Esophagus squamous epithelium (tissue), 5 donors: ENCODE results near the gene NMNAT2. TPM values are rescaled to one million over a fixed set of nuclear protein-coding genes. Genes with fewer than 3 reads are reported as not detected.

Experiments used
- DNase-seq: peaks from one replicate; lab custom pipeline; 2025; lab: John Stamatoyannopoulos, UW
- H3K27ac ChIP-seq, 4 donors: fragments of 200-600 bp; sonication (generic); one replicate each; pipeline ENCODE4 v1.5.1; 2016 to 2019; ENCODE audit warnings: mild to moderate bottlenecking in 1 of 4
- H3K27me3 ChIP-seq, 4 donors: fragments of 200-600 bp; sonication (generic); 1 replicate in 3 of 4; 2 replicates in 1 of 4; pipeline versions ENCODE4 v1.5.1 to v1.6.0; 2017 to 2021; ENCODE audit warnings: antibody characterized with exemption in 1 of 4
- H3K36me3 ChIP-seq, 3 donors: fragments of 200-600 bp; sonication (generic); one replicate each; pipeline ENCODE4 v1.5.1; 2016 to 2019
- H3K4me1 ChIP-seq, 3 donors: fragments of 200-600 bp; sonication (generic); one replicate each; pipeline ENCODE4 v1.5.1; 2017 to 2019
- H3K4me3 ChIP-seq, 4 donors: fragments of 200-600 bp; sonication (generic); 1 replicate in 3 of 4; 2 replicates in 1 of 4; pipeline ENCODE4 v1.5.1; 2016 to 2019; ENCODE audit warnings: mild to moderate bottlenecking in 2 of 4, moderate library complexity in 1 of 4
- H3K9me3 ChIP-seq, 3 donors: fragments of 200-600 bp; sonication (generic); one replicate each; pipeline ENCODE4 v1.5.1; 2016 to 2019
- POLR2A ChIP-seq, 4 donors: fragments of 450-650 bp; IDR thresholded peaks; one replicate each; pipeline ENCODE4 v1.6.1; 2017; ENCODE audit warnings: antibody characterized with exemption in 4 of 4, mild to moderate bottlenecking in 4 of 4, moderate library complexity in 3 of 4
- WGBS, 2 donors: methylation state at CpG; one replicate each; pipeline ENCODE4 v1.1.5; 2018; 5-methylcytosine and 5-hydroxymethylcytosine counted together
- intact Hi-C: fragments of 100-400 bp; cut with DNase I; formaldehyde crosslinking; loops from one replicate; pipeline ENCODE4 v1.15.0; 2022
- total RNA-seq, 4 donors: library from RNA; depleted of rRNA; stranded (reverse); fragments of >200 nt; gene quantifications; one replicate each; pipeline ENCODE4 v1.1.0, GENCODE V29; 2016
- TF ChIP-seq, protein P1 (sequence below), 6 experiments: fragments of 450-650 bp in 4 of 6; fragments of 200-600 bp in 2 of 6; sonication (generic) in 2 of 6; IDR thresholded peaks; one replicate each; pipeline ENCODE4 v1.5.1; 2016 to 2019; ENCODE audit warnings: antibody characterized with exemption in 6 of 6, mild to moderate bottlenecking in 4 of 6, moderate library complexity in 4 of 6
- donor health status: DM: yes; HTN: yes; CAD: no.

The NMNAT2 gene
- total RNA-seq, 4 donors from 2014 or later = 0.18 to 1.1 (median 0.26) TPM; not detected in 1

DNA sequence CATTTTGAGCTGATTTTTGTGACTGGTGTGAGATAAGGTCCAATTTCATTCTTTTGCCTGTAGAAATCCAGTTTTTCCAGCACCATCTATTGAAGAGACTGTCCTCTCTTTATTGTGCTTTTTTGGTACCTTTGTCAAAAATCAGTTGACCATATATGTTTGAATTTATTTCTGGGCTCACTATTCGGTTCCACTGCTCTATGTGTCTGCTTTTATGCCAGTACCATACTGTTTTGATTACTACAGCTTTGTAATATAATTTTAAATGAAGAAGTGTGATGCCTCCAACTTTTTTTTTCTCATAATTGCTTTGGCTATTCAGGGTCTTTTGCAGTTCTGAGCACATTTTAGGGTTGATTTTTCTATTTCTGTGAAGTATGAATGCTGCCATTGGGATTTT, 163.1 kb downstream of the NMNAT2 start:
- 75% methylated on average over 1 of the region's 1 CpG for WGBS, 2 donors
- H3K9me3 ChIP-seq = peaks cover 0 to 10% (median 5%) of the 10 kb centered on the region in 3 donors
- TF ChIP-seq, protein P1, sequence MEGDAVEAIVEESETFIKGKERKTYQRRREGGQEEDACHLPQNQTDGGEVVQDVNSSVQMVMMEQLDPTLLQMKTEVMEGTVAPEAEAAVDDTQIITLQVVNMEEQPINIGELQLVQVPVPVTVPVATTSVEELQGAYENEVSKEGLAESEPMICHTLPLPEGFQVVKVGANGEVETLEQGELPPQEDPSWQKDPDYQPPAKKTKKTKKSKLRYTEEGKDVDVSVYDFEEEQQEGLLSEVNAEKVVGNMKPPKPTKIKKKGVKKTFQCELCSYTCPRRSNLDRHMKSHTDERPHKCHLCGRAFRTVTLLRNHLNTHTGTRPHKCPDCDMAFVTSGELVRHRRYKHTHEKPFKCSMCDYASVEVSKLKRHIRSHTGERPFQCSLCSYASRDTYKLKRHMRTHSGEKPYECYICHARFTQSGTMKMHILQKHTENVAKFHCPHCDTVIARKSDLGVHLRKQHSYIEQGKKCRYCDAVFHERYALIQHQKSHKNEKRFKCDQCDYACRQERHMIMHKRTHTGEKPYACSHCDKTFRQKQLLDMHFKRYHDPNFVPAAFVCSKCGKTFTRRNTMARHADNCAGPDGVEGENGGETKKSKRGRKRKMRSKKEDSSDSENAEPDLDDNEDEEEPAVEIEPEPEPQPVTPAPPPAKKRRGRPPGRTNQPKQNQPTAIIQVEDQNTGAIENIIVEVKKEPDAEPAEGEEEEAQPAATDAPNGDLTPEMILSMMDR (IDR thresholded peaks at IDR 0.05) = no peak
- TF ChIP-seq POLR2A (IDR thresholded peaks at IDR 0.05) = no peak
- no peaks in the 10 kb centered on the region for H3K36me3 ChIP-seq
- no peak overlapping the region for H3K4me3 ChIP-seq
- intact Hi-C loops = no loop called here
- no peak overlapping the region for H3K27ac ChIP-seq
- no peak for DNase-seq
- no peaks in the 10 kb centered on the region for H3K4me1 ChIP-seq
- peaks cover 0 to 13% (median 0%) of the 10 kb centered on the region in 4 donors for H3K27me3 ChIP-seq

DNA sequence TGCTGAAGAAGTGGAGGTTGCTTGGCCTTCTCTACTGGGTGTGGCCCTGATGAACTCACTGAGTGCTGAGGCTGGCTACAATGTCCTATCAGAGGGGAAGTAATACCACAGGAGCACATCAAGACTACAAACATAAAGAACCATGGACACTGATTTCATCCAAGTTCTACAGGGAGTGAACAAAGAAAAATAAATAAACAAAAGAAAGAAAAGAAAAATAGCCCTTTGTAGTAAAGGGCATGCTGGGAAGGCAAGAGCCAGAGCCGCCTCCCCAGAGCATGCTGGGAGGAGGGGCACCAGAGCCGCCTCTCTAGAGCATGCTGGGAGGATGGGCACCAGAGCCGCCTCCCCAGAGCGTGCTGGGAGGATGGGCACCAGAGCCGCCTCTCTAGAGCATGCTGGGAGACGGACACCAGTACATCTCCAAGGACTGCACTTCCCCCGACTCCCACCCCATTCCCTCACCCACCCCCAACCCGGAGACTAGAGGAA, 166.2 kb downstream of the NMNAT2 start:
- Histone ChIP-seq H3K4me3 (no peak overlapping the region), H3K9me3 (peaks cover 0 to 10% (median 5%) of the 10 kb centered on the region in 3 donors), H3K27ac (no peak overlapping the region), H3K36me3 (no peaks in the 10 kb centered on the region), H3K27me3 (peaks cover 0 to 3% (median 0%) of the 10 kb centered on the region in 4 donors), H3K4me1 (no peaks in the 10 kb centered on the region)
- WGBS, 2 donors = 89% methylated on average over 4 to 7 of the region's 8 CpGs
- TF ChIP-seq, protein P1 (IDR thresholded peaks at IDR 0.05) = no peak
- TF ChIP-seq POLR2A (IDR thresholded peaks at IDR 0.05) = no peak
- intact Hi-C loops = no loop called here
- no peak for DNase-seq

DNA sequence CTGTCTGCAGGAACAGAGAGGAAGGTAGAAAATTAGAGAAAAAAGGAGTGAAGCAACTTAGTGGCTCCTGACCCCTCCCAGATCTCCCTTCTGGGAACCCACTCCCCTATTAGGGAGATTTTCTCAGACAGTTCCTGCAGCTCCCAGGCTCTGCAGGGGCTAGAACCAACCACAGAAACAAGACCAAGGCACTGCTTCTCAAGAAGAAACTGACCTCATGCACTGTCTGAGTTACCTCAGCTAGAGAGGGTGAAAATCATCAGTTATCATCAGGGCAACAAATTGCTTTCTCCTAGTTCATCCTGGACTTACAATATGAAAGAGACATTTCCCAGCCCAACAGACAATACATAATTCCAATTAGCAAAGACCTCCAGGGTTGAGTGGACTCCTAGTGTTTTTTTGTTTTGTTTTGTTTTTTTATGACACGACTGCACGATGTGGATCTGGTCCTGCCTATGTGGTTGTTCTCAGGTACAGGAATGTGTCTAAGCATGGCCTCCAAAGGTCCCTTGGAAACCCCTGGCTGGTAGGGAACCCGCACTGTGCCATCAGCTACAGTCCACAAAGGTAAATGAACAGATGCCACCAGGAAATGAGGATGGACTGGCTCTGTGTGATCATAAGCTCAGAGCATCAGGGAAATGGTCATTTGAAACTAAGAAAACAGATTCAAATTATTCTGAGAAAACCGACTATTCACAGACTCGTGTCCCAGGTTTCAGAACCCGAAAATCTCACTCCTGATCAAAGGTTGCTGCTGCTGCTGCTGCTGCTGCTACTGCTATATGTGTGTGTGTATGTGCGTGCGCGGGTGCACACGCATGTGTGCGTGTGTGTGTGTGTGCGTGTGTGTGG, 166.8 kb downstream of the NMNAT2 start:
- no peak for DNase-seq
- H3K27me3 ChIP-seq = peaks cover 0 to 3% (median 0%) of the 10 kb centered on the region in 4 donors
- WGBS, 2 donors = 85 to 86% methylated on average over 12 of the region's 12 CpGs

DNA sequence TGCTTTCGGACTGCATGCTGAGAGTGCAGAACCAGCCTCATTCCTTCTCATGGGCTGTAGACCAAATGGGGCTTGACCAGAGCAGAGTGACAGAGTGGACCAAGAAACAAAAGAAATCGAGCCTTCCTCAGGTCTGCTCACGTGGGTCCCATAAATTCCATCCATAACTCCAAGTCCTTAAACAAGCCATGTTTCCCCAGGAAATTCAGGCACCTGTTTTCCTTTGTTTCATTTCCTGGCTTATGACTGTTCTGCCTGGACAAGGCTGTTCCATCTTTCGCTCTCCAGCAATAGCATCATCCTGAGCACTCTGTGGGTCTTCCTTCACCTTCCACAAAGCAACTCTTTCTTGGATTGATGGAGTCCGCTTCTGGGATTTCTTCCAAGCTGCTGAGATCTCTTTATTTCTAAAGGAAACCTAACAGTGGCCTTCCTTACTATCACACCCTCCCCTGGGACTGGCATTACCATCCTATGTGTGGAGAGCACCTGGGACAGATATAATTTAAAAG, 168.2 kb downstream of the NMNAT2 start:
- H3K27me3 ChIP-seq = peaks cover 0 to 3% (median 0%) of the 10 kb centered on the region in 4 donors
- 77 to 86% methylated on average over 5 of the region's 5 CpGs for WGBS, 2 donors
- intact Hi-C loops = no loop called here
- no peak for TF ChIP-seq POLR2A (IDR thresholded peaks at IDR 0.05)
- TF ChIP-seq, protein P1 (IDR thresholded peaks at IDR 0.05) = no peak
- no peaks in the 10 kb centered on the region for H3K4me1 ChIP-seq
- no peak for DNase-seq
- H3K4me3 ChIP-seq = no peak overlapping the region
- no peak overlapping the region for H3K27ac ChIP-seq
- no peaks in the 10 kb centered on the region for H3K36me3 ChIP-seq
- peaks cover 0 to 7% (median 2%) of the 10 kb centered on the region in 3 donors for H3K9me3 ChIP-seq

More for the DNA sequence above, 166.8 kb downstream of the NMNAT2 start:
- H3K4me3 ChIP-seq = no peak overlapping the region
- no peak overlapping the region for H3K27ac ChIP-seq
- no peaks in the 10 kb centered on the region for H3K36me3 ChIP-seq
- no peak for TF ChIP-seq POLR2A (IDR thresholded peaks at IDR 0.05)
- TF ChIP-seq, protein P1 (IDR thresholded peaks at IDR 0.05) = no peak
- intact Hi-C loops = no loop called here
- no peaks in the 10 kb centered on the region for H3K4me1 ChIP-seq
- H3K9me3 ChIP-seq = peaks cover 0 to 10% (median 5%) of the 10 kb centered on the region in 3 donors
